ENCODE data around the gene ETS2.

DNA sequence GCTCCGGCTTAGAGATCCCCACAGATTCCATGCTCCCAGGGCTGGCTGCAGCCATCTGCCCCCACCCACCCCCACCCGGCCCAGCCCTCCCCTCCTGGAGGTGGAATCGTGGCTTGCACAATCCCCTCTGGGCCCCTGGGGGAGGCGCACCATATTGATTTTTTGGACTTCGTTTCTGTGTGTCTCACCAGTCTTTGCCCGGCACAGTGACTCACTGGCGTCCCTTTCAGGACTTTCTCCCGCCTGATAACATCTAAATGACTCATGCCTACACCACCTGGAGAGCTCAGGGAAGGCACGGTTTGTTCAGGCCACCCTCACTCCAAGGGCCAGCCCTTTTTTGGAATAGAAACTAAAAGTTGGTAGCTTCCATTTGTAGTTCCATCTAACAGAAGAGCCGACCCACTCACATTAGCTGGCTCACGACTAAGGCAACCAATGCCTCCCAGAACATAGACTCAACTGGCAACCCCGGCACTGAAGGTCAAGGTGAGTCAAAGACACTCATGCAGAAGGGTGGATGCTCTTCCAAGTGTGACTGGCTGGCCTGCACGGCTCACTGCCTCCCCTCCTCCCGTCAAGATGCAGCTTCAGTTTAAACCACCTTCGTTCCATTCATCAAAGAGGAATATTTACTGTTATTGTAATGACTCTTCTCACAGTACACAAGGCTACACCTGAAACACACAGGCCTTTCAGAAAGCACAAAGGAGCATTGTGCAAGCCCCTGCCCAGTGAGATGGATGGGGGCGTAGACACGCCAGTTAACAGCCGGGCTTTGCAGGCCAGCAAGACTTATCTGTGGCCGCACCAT, 18.1 kb upstream of the ETS2 start:
- no peak for TF ChIP-seq EP300 (IDR thresholded peaks at IDR 0.05)
- TF ChIP-seq, protein P1, sequence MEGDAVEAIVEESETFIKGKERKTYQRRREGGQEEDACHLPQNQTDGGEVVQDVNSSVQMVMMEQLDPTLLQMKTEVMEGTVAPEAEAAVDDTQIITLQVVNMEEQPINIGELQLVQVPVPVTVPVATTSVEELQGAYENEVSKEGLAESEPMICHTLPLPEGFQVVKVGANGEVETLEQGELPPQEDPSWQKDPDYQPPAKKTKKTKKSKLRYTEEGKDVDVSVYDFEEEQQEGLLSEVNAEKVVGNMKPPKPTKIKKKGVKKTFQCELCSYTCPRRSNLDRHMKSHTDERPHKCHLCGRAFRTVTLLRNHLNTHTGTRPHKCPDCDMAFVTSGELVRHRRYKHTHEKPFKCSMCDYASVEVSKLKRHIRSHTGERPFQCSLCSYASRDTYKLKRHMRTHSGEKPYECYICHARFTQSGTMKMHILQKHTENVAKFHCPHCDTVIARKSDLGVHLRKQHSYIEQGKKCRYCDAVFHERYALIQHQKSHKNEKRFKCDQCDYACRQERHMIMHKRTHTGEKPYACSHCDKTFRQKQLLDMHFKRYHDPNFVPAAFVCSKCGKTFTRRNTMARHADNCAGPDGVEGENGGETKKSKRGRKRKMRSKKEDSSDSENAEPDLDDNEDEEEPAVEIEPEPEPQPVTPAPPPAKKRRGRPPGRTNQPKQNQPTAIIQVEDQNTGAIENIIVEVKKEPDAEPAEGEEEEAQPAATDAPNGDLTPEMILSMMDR (IDR thresholded peaks at IDR 0.05): no peak
- TF ChIP-seq POLR2A (IDR thresholded peaks at IDR 0.05; ENCODE audit: low read depth): no peak
